Frontal cortex (tissue), 4 donors: ENCODE data around the gene CALY. TPM values are rescaled to one million over a fixed set of nuclear protein-coding genes. Genes with fewer than 3 reads are reported as not detected.
"Not testable (repeated sequence)": the region's sequence is repeated elsewhere in the genome, so short reads cannot be mapped to it uniquely, and the experiment has no call there.

Experiments
- DNase-seq, 2 donors: peaks; one replicate each; pipeline ENCODE4 v3.0.0; 2012; ENCODE audit warnings: low spot score in 2 of 2
- FAIRE-seq: peaks from 2 replicates; lab custom pipeline; 2012; peaks lifted over from hg19 to GRCh38; lab: Jason Lieb, UNC
- total RNA-seq: library from RNA; depleted of rRNA; stranded (reverse); fragments of >200 nt; gene quantifications from one replicate; pipeline ENCODE4 v1.2.3, GENCODE V29; 2014
- donor health status: control.
- donor health status: control.
- donor health status: control.

The CALY gene
- total RNA-seq, 1 donor from 2014 or later, result 8.2 TPM

GRCh38 chr10:133335246-133336117 lies 1.2 kb downstream of the CALY start:
- DNase-seq (peak; percentile 64 to 73), FAIRE-seq (no peak)

GRCh38 chr10:133334503-133335245 lies 2.0 kb downstream of the CALY start:
- no peak for FAIRE-seq
- DNase-seq, result no peak

- no peak for FAIRE-seq
- no peak for DNase-seq
These were observed 3.6 kb downstream of the CALY start for GRCh38 chr10:133332936-133333699.

- no peak for FAIRE-seq
- peak; percentile 84 to 91 for DNase-seq
These were observed 7.0 kb downstream of the CALY start for GRCh38 chr10:133329491-133330202.

GRCh38 chr10:133328358-133329343 lies 8.0 kb downstream of the CALY start:
- FAIRE-seq (no peak), DNase-seq (no peak)

GRCh38 chr10:133327651-133328357 lies 8.9 kb downstream of the CALY start:
- FAIRE-seq (no peak), DNase-seq (no peak)

- DNase-seq (no peak), FAIRE-seq (no peak)
These were observed 9.7 kb downstream of the CALY start for GRCh38 chr10:133326745-133327650.

GRCh38 chr10:133326223-133326551 lies 10.5 kb downstream of the CALY start:
- FAIRE-seq (no peak), DNase-seq (no peak)

GRCh38 chr10:133325440-133326222 lies 11.1 kb downstream of the CALY start:
- no peak for DNase-seq

GRCh38 chr10:133324857-133325260 lies 11.8 kb downstream of the CALY start:
- no peak for FAIRE-seq
- DNase-seq, result no peak

More at GRCh38 chr10:133325440-133326222, 11.1 kb downstream of the CALY start:
- FAIRE-seq, result no peak

GRCh38 chr10:133324198-133324792 lies 12.4 kb downstream of the CALY start:
- FAIRE-seq (no peak), DNase-seq (no peak)

- not testable (repeated sequence) for FAIRE-seq, DNase-seq
These were observed 14.5 kb downstream of the CALY start for GRCh38 chr10:133322064-133322709.

- not testable (repeated sequence) for DNase-seq, FAIRE-seq
These were observed 15.8 kb downstream of the CALY start for GRCh38 chr10:133320852-133321422.

- FAIRE-seq, result no peak
- DNase-seq, result peak in 1 of 2 donors; percentile 46
These were observed 18.1 kb downstream of the CALY start for GRCh38 chr10:133318494-133319127.
